Measurements from ENCODE around the gene SIRT2.

The SIRT2 gene

DNA sequence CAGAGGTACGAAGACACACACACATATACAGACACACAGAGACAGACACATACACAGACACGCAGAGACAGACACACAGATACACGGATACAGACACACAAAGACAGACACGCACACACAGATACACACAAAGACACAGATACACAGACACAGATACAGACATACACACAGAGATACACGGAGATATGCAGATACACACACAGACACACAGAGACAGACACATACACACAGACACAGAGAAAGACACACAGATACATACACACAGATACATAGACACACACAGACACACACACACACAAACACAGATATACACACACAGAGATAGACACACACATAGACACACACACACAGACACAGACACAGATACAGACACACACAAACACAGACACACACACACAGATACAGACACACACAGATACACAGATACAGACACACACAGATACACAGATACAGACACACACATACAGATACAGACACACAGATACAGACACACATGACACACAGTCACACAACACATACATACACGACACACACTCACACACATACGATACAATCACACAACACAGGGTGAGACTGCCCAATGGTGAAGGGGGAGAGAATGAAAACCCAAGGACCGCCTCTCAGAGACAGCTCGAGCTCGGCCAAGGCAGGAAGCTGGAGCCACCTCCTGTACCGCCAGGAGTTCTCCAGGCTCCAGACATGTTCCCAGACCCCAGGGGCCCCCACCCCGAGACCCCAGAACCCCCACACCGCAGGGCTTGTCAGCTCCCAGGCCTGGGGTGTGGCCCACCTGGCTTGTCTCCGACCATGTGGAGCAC lies 21.4 kb upstream of the SIRT2 start:
- no peak for TF ChIP-seq MYC (IDR thresholded peaks at IDR 0.05; ENCODE audit: low read depth, low read length)
- TF ChIP-seq, protein P1, sequence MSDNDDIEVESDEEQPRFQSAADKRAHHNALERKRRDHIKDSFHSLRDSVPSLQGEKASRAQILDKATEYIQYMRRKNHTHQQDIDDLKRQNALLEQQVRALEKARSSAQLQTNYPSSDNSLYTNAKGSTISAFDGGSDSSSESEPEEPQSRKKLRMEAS (IDR thresholded peaks at IDR 0.05; ENCODE audit: low read depth, low read length), result no peak
- H3K4me3 ChIP-seq (ENCODE audit: low read depth, low read length), result no peak overlapping the region
- no peak for DNase-seq (ENCODE audit: low read depth)

DNA sequence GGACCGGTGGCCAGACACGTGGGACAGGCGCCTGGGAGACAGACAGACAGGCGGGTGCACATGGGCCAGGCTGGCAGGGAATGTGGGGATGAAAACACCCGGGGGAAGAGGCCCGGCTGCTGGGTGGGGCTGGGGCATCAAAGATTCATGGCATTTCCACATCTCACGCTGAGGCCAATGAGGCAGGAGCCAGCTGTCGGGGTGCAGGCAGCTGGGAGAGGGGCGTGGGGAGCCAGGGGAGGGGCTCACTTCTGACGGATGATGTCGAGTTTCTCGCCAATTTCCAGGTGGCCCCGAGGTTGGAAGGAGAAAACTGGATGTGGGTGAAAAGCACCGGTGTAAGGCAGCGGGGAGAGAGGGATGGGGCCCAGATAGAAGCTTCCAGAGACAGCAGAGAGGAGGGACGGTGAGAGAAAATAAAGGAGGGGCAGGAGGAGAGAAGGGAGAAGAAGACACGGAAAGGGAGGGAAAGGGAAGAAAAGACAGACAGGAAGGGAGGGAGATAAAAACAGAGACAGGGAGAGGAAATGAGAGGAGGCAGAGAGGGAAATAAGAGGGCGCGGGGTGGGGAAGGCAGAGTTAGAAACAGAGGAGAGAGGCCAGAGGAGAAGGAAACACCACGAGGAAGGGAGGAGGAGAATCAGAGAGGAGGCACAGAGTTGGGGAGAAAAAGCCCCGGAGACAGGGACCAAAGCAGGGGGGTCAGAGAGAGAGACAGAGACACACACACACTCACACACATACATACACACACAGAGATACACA lies 20.6 kb upstream of the SIRT2 start:
- no peak overlapping the region for H3K4me3 ChIP-seq (ENCODE audit: low read depth, low read length)
- no peak for DNase-seq (ENCODE audit: low read depth)
- no peak for TF ChIP-seq POLR2A (IDR thresholded peaks at IDR 0.05; ENCODE audit: extremely low read depth, insufficient read length)
- TF ChIP-seq MYC (IDR thresholded peaks at IDR 0.05; ENCODE audit: low read depth, low read length), result no peak
- TF ChIP-seq, protein P1 (IDR thresholded peaks at IDR 0.05; ENCODE audit: low read depth, low read length), result no peak
- TF ChIP-seq, protein P2, sequence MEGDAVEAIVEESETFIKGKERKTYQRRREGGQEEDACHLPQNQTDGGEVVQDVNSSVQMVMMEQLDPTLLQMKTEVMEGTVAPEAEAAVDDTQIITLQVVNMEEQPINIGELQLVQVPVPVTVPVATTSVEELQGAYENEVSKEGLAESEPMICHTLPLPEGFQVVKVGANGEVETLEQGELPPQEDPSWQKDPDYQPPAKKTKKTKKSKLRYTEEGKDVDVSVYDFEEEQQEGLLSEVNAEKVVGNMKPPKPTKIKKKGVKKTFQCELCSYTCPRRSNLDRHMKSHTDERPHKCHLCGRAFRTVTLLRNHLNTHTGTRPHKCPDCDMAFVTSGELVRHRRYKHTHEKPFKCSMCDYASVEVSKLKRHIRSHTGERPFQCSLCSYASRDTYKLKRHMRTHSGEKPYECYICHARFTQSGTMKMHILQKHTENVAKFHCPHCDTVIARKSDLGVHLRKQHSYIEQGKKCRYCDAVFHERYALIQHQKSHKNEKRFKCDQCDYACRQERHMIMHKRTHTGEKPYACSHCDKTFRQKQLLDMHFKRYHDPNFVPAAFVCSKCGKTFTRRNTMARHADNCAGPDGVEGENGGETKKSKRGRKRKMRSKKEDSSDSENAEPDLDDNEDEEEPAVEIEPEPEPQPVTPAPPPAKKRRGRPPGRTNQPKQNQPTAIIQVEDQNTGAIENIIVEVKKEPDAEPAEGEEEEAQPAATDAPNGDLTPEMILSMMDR (IDR thresholded peaks at IDR 0.05; ENCODE audit: low read depth, low read length), result no peak

DNA sequence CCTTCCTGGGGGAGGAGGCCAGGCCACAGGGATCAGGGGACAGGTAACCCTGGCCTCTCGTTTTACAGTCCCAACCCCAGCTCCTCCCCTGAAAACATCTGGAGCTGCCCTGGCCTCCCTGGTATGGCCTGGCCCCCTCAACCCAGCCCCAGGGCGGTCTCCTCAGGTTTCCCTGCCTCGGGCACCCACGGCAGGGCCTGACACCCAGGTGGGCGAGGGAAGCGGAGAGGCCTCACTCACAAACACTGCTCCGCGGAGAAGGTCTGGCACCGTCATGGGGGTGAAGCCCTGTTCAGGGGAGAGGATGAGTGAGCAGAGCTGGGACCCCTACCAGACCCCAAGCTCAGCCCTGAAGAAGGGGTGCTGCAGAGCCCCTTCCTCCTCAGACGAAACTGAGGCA lies 19.1 kb upstream of the SIRT2 start:
- no peak for TF ChIP-seq POLR2A (IDR thresholded peaks at IDR 0.05; ENCODE audit: extremely low read depth, insufficient read length)
- TF ChIP-seq, protein P2 (IDR thresholded peaks at IDR 0.05; ENCODE audit: low read depth, low read length), result no peak
- no peak for TF ChIP-seq MYC (IDR thresholded peaks at IDR 0.05; ENCODE audit: low read depth, low read length)
- TF ChIP-seq, protein P1 (IDR thresholded peaks at IDR 0.05; ENCODE audit: low read depth, low read length), result no peak
- no peak overlapping the region for H3K4me3 ChIP-seq (ENCODE audit: low read depth, low read length)
- no peak for DNase-seq (ENCODE audit: low read depth)

DNA sequence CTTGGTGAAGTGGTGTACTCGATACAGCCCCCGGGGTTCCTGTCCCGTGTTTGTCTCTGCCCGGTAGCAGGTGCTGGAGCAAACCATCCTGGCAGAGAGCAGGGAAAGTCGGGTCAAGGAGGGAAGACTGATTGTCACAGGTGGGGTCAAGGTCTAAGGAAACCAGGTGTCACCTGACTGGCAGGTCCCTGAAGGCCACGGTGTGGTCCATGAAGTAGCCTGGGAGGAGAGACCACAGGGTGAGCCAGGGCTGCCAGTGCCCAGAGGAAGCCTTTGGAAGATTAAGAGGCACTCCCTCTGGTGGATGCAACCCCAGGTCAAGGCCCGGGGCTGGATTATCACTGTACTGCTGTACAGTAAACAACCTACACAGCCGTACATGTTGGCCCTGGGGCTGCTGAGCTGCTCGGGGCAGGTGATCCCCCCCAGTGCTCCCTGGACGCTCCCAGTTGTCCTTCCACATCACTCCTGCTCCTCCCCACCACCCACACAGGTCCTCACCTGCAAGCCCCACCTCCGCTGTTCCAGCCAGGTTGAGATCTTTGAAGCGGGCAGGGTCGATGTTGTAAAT lies 18.6 kb upstream of the SIRT2 start:
- no peak for DNase-seq (ENCODE audit: low read depth)
- no peak overlapping the region for H3K4me3 ChIP-seq (ENCODE audit: low read depth, low read length)
- TF ChIP-seq, protein P2 (IDR thresholded peaks at IDR 0.05; ENCODE audit: low read depth, low read length), result no peak
- no peak for TF ChIP-seq POLR2A (IDR thresholded peaks at IDR 0.05; ENCODE audit: extremely low read depth, insufficient read length)
- TF ChIP-seq, protein P1 (IDR thresholded peaks at IDR 0.05; ENCODE audit: low read depth, low read length), result no peak
- TF ChIP-seq MYC (IDR thresholded peaks at IDR 0.05; ENCODE audit: low read depth, low read length), result no peak

DNA sequence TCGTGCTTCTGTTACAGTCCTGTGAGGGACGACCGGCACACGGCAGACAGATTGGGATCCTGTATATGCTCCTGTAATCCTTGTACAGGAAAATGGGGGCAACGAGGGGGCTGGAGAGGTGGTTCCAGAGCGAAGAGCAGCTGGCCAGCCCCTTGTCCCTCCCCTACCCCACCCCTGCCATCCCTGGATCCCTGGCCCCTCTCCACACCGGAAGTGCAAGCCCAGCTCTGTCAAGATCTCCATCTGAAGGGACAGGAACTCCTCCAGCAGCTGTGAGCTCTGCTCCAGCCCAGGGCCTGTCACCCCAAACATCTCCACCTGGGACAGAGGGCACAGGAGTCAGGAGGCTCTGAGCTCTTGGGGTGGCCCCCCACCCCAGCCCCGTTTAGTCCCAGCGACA lies 18.1 kb upstream of the SIRT2 start:
- H3K4me3 ChIP-seq (ENCODE audit: low read depth, low read length), result no peak overlapping the region
- TF ChIP-seq POLR2A (IDR thresholded peaks at IDR 0.05; ENCODE audit: extremely low read depth, insufficient read length), result no peak
- TF ChIP-seq, protein P2 (IDR thresholded peaks at IDR 0.05; ENCODE audit: low read depth, low read length), result no peak
- TF ChIP-seq MYC (IDR thresholded peaks at IDR 0.05; ENCODE audit: low read depth, low read length), result no peak
- TF ChIP-seq, protein P1 (IDR thresholded peaks at IDR 0.05; ENCODE audit: low read depth, low read length), result no peak
- DNase-seq (ENCODE audit: low read depth), result no peak

All from NB4 (cell line).